CD4-positive, alpha-beta T cell treated with Interferon alpha-2 for 1 hour (primary cell): ENCODE measurements around the gene TMEM214.

Experiments
- DNase-seq, 2 donors: peaks; one replicate each; pipeline ENCODE4 v3.0.0-alpha.2; 2020 to 2022

Gene TMEM214

DNA sequence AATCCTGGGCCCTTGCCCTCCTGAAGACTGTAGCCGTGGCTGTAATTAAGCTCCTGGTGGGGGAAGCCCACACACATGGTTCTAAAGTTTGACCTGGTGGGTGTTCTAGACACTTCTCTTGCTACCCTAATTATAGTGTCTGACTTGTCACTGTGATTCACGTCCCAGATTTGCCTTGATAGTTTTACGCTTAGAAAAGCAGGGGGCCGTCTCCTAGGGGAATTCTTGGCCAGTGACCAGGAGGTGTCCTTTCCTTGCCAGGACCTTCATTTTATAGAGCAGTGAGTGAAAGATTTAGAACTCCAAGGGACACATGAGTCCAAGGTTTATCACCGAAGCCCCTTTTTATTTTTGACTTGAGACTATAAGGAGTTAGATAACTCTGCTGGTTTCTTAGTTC is 9.0 kb downstream of the TMEM214 start:
- DNase-seq: no peak

- peak in 1 of 2 donors; percentile 36 for DNase-seq
Measured at GRCh38 chr2:27042159-27042661, 9.4 kb downstream of the TMEM214 start.

DNA sequence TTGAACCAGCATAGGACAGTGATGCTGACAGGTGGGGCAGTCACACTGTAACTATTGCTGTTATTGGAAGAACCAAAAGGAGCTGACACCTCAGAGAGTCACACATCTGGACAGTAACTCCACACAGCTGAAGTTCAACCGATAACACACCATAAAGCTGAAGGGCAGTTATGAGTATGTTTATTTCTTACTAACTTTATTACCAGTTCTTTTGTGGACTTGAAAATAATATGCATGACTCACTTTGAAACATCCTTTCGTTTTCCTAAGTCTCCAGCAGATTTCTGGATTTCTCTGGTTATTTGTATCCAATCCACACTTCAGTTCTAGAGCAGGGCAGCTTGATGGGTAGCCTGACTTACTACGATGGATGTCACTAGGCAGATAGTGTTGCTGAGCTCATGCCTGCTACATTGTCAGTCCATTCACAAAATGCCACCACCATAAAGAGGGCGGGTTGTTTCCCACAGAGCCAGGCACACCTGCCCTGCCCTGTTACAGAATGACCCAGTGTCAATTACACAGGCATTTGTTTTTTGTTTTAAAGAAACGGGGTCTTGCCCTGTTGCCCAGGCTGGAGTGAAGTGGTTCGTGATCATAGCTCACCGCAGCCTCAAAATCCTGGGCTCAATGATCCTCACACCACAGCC is 10.3 kb downstream of the TMEM214 start:
- no peak for DNase-seq

- peak; percentile 52 to 71 for DNase-seq
Measured at GRCh38 chr2:27049422-27050280, 16.9 kb downstream of the TMEM214 start.

- DNase-seq: peak; percentile 93 to 95
Measured at GRCh38 chr2:27050281-27050995, 17.7 kb downstream of the TMEM214 start.

- peak; percentile 97 to 98 for DNase-seq
Measured at GRCh38 chr2:27050996-27051901, 18.5 kb downstream of the TMEM214 start, which contains the start of gene AGBL5. Gene AGBL5, plus strand, starts transcription at chr2:27051668. Its CDS starts 1,291 bp downstream, at chr2:27052959.

DNA sequence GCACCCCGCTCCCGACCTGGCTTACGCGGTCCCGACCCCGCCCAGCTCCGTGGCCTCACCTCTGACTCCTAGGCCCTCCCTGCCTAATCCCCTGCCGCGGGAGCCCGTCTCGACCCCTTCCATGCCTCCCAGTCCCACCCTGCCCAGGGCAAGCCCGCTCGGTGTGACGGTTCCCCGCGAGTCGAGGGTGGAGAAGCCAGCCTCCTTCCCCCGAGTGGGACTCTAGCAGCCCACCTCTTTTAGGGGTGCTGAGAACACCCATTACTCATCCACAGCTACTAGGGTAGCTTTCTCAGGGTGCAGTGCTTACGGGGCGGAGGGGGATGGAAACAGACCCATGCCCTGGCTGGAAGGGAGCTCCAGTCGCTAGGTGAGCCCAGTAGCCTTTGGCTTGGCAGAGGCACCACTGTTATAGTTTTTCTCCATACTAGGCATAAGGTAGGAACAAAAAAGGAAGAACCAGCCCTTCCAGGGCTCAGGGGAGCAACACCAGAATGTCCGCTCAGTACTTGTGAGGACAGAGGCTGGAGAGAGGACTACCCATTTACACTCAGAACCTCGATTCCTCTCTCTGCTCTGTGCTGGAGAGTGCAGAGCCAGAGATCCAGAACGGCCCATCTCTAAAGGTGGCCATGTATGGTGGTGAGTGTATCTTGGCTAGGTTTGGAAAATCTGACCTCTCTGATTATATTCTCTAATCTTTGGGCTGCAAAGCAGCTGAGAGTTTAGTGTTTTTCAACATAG is 19.3 kb downstream of the TMEM214 start:
- DNase-seq: no peak

- no peak for DNase-seq
Measured at GRCh38 chr2:27053321-27053720, 20.6 kb downstream of the TMEM214 start.

DNA sequence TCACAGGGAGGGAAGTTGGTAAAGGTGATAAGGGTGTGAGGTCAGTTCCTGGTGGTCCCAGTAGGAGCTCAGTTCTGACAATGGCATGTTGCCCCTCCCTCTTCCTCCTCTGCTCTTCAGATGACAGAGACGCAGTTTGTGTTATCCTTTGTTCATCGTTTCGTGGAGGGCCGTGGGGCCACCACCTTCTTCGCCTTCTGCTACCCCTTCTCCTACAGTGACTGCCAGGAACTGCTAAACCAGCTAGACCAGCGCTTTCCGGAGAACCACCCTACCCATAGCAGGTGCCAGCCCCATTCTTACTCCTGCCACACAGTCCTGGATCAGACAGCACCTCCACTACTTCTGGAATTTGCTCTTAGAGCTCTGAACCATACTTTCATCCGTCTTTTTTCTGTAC is 21.0 kb downstream of the TMEM214 start:
- no peak for DNase-seq

DNA sequence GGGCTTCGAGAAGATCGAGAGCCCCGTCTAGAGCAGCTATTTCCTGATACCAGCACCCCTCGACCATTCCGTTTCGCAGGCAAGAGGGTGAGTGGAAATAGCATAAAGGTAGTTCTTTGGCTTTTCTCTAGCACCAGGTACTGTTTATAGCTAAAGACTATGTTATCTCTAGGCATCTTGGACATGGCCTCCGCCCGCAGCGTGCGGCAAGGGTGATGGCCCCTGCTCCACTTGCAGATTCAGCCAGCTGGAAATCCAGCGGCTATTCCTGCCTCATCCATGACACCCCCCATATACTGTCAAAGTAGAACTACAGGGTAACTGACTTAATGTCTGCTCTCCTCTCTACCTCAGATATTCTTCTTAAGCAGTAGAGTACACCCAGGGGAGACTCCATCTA is 22.0 kb downstream of the TMEM214 start:
- DNase-seq: no peak

DNA sequence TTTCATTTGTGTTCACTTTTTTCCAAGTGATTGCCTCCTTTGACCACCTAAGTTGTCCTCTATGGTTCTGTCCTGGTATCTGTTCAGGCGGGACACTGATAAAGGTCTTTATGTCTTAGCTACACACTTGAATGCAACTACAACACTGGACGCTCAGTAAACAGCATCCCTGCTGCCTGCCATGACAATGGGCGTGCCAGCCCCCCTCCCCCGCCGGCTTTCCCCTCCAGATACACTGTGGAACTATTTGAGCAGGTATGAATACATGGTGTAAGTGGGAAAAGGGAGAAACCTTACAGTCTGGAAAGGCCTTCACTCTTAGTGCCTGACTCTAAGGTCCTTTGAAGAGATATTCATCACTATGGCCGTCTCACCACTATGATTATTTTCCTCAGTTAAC is 24.4 kb downstream of the TMEM214 start:
- DNase-seq: no peak

DNA sequence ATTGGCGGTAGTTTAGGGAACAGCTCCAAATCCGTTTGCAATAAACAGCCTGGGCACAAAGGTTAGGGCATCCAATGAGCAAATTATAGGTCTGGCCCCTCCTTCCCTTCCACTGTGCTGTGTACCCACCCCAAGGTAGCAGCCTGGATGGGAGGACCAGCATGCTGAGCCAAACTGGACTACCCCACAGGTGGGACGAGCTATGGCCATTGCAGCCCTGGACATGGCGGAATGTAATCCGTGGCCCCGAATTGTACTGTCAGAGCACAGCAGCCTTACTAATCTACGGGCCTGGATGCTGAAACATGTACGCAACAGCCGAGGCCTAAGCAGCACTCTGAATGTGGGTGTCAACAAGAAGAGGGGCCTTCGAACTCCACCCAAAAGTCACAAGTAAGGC is 25.4 kb downstream of the TMEM214 start:
- no peak for DNase-seq

- DNase-seq: no peak
Measured at GRCh38 chr2:27059141-27059820, 26.5 kb downstream of the TMEM214 start.

GRCh38 chr2:27060323-27060722 is 27.6 kb downstream of the TMEM214 start:
- DNase-seq: no peak

GRCh38 chr2:27065128-27065527 is 32.4 kb downstream of the TMEM214 start:
- DNase-seq: no peak

DNA sequence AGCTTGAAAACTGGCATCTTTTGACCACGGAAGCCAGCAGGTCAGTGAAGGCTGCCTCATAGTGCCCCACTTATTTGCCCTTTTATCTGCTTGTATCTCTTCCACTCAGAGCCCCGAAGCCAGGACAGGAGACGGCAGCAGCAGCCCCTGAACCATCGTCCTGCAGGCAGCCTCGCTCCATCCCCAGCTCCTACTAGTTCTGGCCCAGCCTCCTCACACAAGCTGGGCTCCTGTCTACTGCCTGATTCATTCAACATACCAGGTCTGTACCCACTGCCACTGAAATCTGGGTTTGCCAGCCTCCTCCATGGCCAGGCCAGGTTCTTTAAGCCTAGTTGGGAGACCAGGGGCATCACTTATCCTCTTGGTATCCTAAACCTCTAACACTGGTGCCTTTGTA is 34.6 kb downstream of the TMEM214 start:
- no peak for DNase-seq

GRCh38 chr2:27069436-27069835 is 36.7 kb downstream of the TMEM214 start:
- no peak for DNase-seq

- DNase-seq: no peak
Measured at GRCh38 chr2:27069961-27070618, 37.3 kb downstream of the TMEM214 start.

DNA sequence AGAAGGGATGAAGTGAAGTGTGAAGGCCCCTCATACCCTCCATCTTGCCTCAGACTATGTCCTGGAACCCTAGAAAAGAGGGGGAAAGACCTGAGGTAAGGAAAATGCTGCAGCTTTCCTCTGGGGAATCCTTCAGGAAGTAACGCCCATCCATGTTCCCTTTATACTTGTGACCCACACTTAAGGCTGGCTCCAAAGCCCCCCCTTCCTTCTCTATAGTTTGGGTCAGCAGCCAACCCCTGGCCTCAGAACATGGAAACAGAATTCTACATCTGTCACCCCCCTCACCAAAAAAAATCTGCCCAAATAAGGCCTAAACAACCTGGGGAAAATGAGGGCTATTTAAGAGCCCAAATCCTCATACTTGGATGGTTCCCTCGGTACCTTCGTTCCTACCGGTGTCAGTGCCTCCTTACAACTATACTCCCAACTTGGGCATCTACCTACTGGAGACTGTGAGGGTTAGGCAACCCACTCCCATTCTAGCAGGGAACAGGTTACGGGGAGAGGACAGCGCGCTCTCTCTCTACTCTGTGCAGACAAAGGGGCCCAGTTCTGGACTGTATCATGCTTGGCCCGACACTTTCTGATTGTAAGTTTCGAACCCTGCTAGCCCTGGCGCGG is 38.0 kb downstream of the TMEM214 start:
- no peak for DNase-seq
